SK-N-SH (cell line): ENCODE results near the gene ORMDL2. TPM values are rescaled to one million over a fixed set of nuclear protein-coding genes. Genes with fewer than 3 reads are reported as not detected.

ENCODE experiments used
- CTCF ChIA-PET: fragments of 300-600, 350-600 bp; formaldehyde crosslinking; extraction: SDS; loops from one replicate; lab custom pipeline; 2021; lab: Yijun Ruan, JAX
- POLR2A ChIA-PET: fragments of 350-600 bp; sonication (Branson Sonifier 250); formaldehyde crosslinking; extraction: SDS; loops from one replicate; lab custom pipeline; 2020; ENCODE audit warnings: antibody characterized with exemption, inconsistent platforms; lab: Yijun Ruan, JAX
- DNase-seq: peaks from one replicate; pipeline ENCODE4 v3.0.0; 2012
- H2AFZ ChIP-seq: fragments of 200-600 bp; sonication (generic); 2 replicates; pipeline ENCODE4 v1.8.1; 2016; ENCODE audit warnings: antibody characterized with exemption, mild to moderate bottlenecking, low read depth
- H3F3A ChIP-seq: fragments of 200-600 bp; sonication (generic); replicated peaks from 2 replicates; pipeline ENCODE3; 2016; ENCODE audit warnings: antibody characterized with exemption, mild to moderate bottlenecking; ENCODE audit not compliant: insufficient read depth
- H3K27ac ChIP-seq, 2 experiments: fragments of 200-500 bp in 1 of 2; fragments of 200-600 bp in 1 of 2; sonication (Bioruptor generic) in 1 of 2; sonication (generic), shearing (Covaris generic) in 1 of 2; 2 replicates each; pipeline versions ENCODE4 v1.5.1 to v1.6.1; 2014 to 2016; ENCODE audit warnings: low read depth in 2 of 2, inconsistent platforms in 1 of 2, low read length in 1 of 2, mild to moderate bottlenecking in 1 of 2, mixed read lengths in 1 of 2
- H3K27me3 ChIP-seq: fragments of 200-600 bp; sonication (generic), shearing (Covaris generic); 2 replicates; pipeline ENCODE4 v1.6.1; 2016; ENCODE audit warnings: mixed run types; ENCODE audit not compliant: insufficient read depth
- H3K36me3 ChIP-seq, 2 experiments: fragments of 200-500 bp in 1 of 2; fragments of 200-600 bp in 1 of 2; sonication (Bioruptor generic) in 1 of 2; sonication (generic) in 1 of 2; replicated peaks in 1 of 2; 2 replicates each; pipeline versions ENCODE3 to v1.5.1; 2014 to 2016; ENCODE audit warnings: low read length in 1 of 2, mild to moderate bottlenecking in 1 of 2; ENCODE audit not compliant: insufficient read depth in 2 of 2, control insufficient read depth in 1 of 2
- H3K4me1 ChIP-seq, 2 experiments: fragments of 200-500 bp in 1 of 2; fragments of 200-600 bp in 1 of 2; sonication (Bioruptor generic) in 1 of 2; sonication (generic), shearing (Covaris generic) in 1 of 2; 2 replicates each; pipeline versions ENCODE4 v1.5.1 to v1.6.1; 2014 to 2016; ENCODE audit warnings: low read depth in 1 of 2, low read length in 1 of 2, mixed run types in 1 of 2; ENCODE audit not compliant: insufficient read depth in 2 of 2, control insufficient read depth in 1 of 2
- H3K4me2 ChIP-seq: fragments of 200-600 bp; sonication (generic), shearing (Covaris generic); 2 replicates; pipeline ENCODE4 v1.6.1; 2017; ENCODE audit warnings: mixed run types
- H3K4me3 ChIP-seq, 2 experiments: fragments of 200-500 bp in 1 of 2; fragments of 200-600 bp in 1 of 2; sonication (Bioruptor generic) in 1 of 2; sonication (generic), shearing (Covaris generic) in 1 of 2; 2 replicates each; pipeline versions ENCODE4 v1.5.1 to v1.8.1; 2014 to 2016; ENCODE audit warnings: low read depth in 2 of 2, inconsistent platforms in 1 of 2, low read length in 1 of 2, mild to moderate bottlenecking in 1 of 2, mixed read lengths in 1 of 2, moderate library complexity in 1 of 2
- H3K79me2 ChIP-seq: fragments of 200-600 bp; sonication (generic); 2 replicates; pipeline ENCODE4 v1.8.1; 2017; ENCODE audit warnings: mild to moderate bottlenecking; ENCODE audit not compliant: insufficient read depth
- H3K9ac ChIP-seq: fragments of 200-600 bp; sonication (generic); 2 replicates; pipeline ENCODE4 v1.6.1; 2017; ENCODE audit warnings: mixed run types
- H3K9me2 ChIP-seq: fragments of 200-600 bp; sonication (generic); 2 replicates; pipeline ENCODE4 v1.6.1; 2017; ENCODE audit warnings: mixed run types
- H3K9me3 ChIP-seq: fragments of 200-600 bp; sonication (generic); 2 replicates; pipeline ENCODE4 v1.6.1; 2017; ENCODE audit warnings: mixed run types, mild to moderate bottlenecking, moderate library complexity
- H4K20me1 ChIP-seq: fragments of 200-600 bp; sonication (generic); 2 replicates; pipeline ENCODE4 v1.6.1; 2017; ENCODE audit warnings: mild to moderate bottlenecking, mixed run types; ENCODE audit not compliant: insufficient read depth
- CHD2 ChIP-seq: fragments of 150-350 bp; IDR thresholded peaks from 2 replicates; pipeline ENCODE4 v1.6.1; 2018; ENCODE audit warnings: low read length; ENCODE audit not compliant: partially characterized antibody
- ELF1 ChIP-seq: IDR thresholded peaks from 2 replicates; pipeline ENCODE4 v1.4.0; 2012
- EZH2phosphoT487 ChIP-seq: fragments of 200-600 bp; sonication (generic); IDR thresholded peaks from 2 replicates; pipeline ENCODE4 v1.6.1; 2017; ENCODE audit warnings: low read depth, mixed run types, mild to moderate bottlenecking, antibody characterized with exemption, moderate library complexity, borderline replicate concordance
- FOSL2 ChIP-seq: IDR thresholded peaks from 2 replicates; pipeline ENCODE4 v1.4.0; 2012; ENCODE audit warnings: low read depth, mild to moderate bottlenecking, moderate library complexity, borderline replicate concordance
- FOXM1 ChIP-seq: IDR thresholded peaks from 2 replicates; pipeline ENCODE4 v1.4.0; 2012; ENCODE audit warnings: low read depth, mild to moderate bottlenecking
- GABPA ChIP-seq: IDR thresholded peaks from 2 replicates; pipeline ENCODE4 v1.4.0; 2012; ENCODE audit warnings: low read depth, mild to moderate bottlenecking
- IRF3 ChIP-seq: fragments of 150-350 bp; IDR thresholded peaks from 2 replicates; pipeline ENCODE4 v1.6.1; 2016; ENCODE audit warnings: mild to moderate bottlenecking, low read depth, low read length
- JUND ChIP-seq: IDR thresholded peaks from 2 replicates; pipeline ENCODE4 v1.4.0; 2012
- MEF2A ChIP-seq: IDR thresholded peaks from 2 replicates; pipeline ENCODE4 v1.4.0; 2012; ENCODE audit warnings: low read depth, borderline replicate concordance
- MXI1 ChIP-seq: IDR thresholded peaks from 2 replicates; pipeline ENCODE4 v1.6.1; 2012; ENCODE audit warnings: mild to moderate bottlenecking, low read depth, low read length, improper control_type of control experiment
- NRF1 ChIP-seq: IDR thresholded peaks from 2 replicates; pipeline ENCODE4 v1.6.1; 2012; ENCODE audit warnings: low read depth, mild to moderate bottlenecking, low read length
- POLR2AphosphoS5 ChIP-seq: IDR thresholded peaks from 2 replicates; pipeline ENCODE4 v1.6.1; 2012; ENCODE audit warnings: low read depth, low read length
- RAD21 ChIP-seq: IDR thresholded peaks from 2 replicates; pipeline ENCODE4 v1.6.1; 2012; ENCODE audit warnings: mild to moderate bottlenecking, low read length
- RFX5 ChIP-seq: IDR thresholded peaks from 2 replicates; pipeline ENCODE4 v1.6.1; 2012; ENCODE audit warnings: mild to moderate bottlenecking, improper control_type of control experiment, low read length
- RXRA ChIP-seq: IDR thresholded peaks from 2 replicates; pipeline ENCODE4 v1.4.0; 2012; ENCODE audit warnings: low read depth, mild to moderate bottlenecking, borderline replicate concordance
- SIN3A ChIP-seq: IDR thresholded peaks from 2 replicates; pipeline ENCODE4 v1.6.1; 2012; ENCODE audit warnings: low read depth, mild to moderate bottlenecking, low read length, moderate library complexity, borderline replicate concordance
- TCF12 ChIP-seq: IDR thresholded peaks from 2 replicates; pipeline ENCODE4 v1.4.0; 2012
- TEAD4 ChIP-seq: IDR thresholded peaks from 2 replicates; pipeline ENCODE4 v1.4.0; 2012; ENCODE audit warnings: mild to moderate bottlenecking, borderline replicate concordance; ENCODE audit not compliant: insufficient read depth
- USF1 ChIP-seq: IDR thresholded peaks from 2 replicates; pipeline ENCODE4 v1.4.0; 2012; ENCODE audit warnings: low read depth, borderline replicate concordance
- ZBTB33 ChIP-seq: IDR thresholded peaks from 2 replicates; pipeline ENCODE4 v1.4.0; 2012; ENCODE audit warnings: low read depth, borderline replicate concordance
- WGBS: methylation state at CpG from one replicate; pipeline ENCODE4 v1.1.6; 2017; ENCODE audit warnings: low lambda C conversion rate; 5-methylcytosine and 5-hydroxymethylcytosine counted together
- polyA plus RNA-seq, 3 experiments: library from polyadenylated mRNA; depleted of rRNA; stranded (reverse); fragments of >200 nt; gene quantifications; 2 replicates each; pipeline ENCODE4 v1.2.3, GENCODE V29; 2012

ORMDL2 gene
- polyA plus RNA-seq, 1 of the 3 experiments (the other 2 are of a cell fraction): 37.3 TPM

GRCh38 chr12:55789893-55790292, 27.9 kb upstream of the ORMDL2 start:
- no peak overlapping the region for H2AFZ ChIP-seq
- H3K27me3 ChIP-seq: no peaks in the 10 kb centered on the region
- H3K9me2 ChIP-seq: no peaks in the 10 kb centered on the region
- no peak overlapping the region for H3K27ac ChIP-seq
- peaks cover 55 to 91% of the 10 kb centered on the region in 2 experiments for H3K36me3 ChIP-seq
- WGBS: 97% methylated on average over 4 of the region's 4 CpGs
- POLR2A ChIA-PET: no interaction called here
- no peaks in the 10 kb centered on the region for H3K4me1 ChIP-seq
- no peak for DNase-seq
- TF ChIP-seq ZBTB33 (no peak), IRF3 (no peak), TCF12 (no peak), FOSL2 (no peak), MXI1 (no peak), JUND (no peak), EZH2phosphoT487 (no peak), RXRA (no peak), SIN3A (no peak), RAD21 (no peak), FOXM1 (no peak), MEF2A (no peak), NRF1 (no peak), ELF1 (no peak), RFX5 (no peak), USF1 (no peak), TEAD4 (no peak), CHD2 (no peak), GABPA (no peak), POLR2AphosphoS5 (no peak)
- H3K4me2 ChIP-seq: no peak overlapping the region
- H3K9me3 ChIP-seq: no peaks in the 10 kb centered on the region
- peaks cover 27% of the 10 kb centered on the region; the same call in 1 of the 2 replicates for H3K79me2 ChIP-seq
- H4K20me1 ChIP-seq: no peaks in the 10 kb centered on the region
- CTCF ChIA-PET: interaction anchor here (19.8 kb wide), 1 partner anchor 49 kb away, joined by 358 read pairs; the partner anchor contains the start of gene GDF11
- peaks cover 6% of the 10 kb centered on the region for H3F3A ChIP-seq
- no peak overlapping the region for H3K9ac ChIP-seq
- H3K4me3 ChIP-seq: no peak overlapping the region
